NCI-H2081 treated with DMSO at 0.1 percent for 48 hours (cell line): ENCODE data around the gene PDIA3.
"Not testable (repeated sequence)": the region's sequence is repeated elsewhere in the genome, so short reads cannot be mapped to it uniquely, and the experiment has no call there.

Experiments
- DNase-seq: peaks from one replicate; lab custom pipeline; 2025; lab: John Stamatoyannopoulos, UW

PDIA3 gene

GRCh38 chr15:43776718-43777266, 30.6 kb downstream of the PDIA3 start, which contains the start of gene ELL3:
ELL3 (minus strand) TSS chr15:43776966; CDS start chr15:43776901, 65 bp downstream.
- peak; percentile 35 for DNase-seq

GRCh38 chr15:43777267-43777914, 31.2 kb downstream of the PDIA3 start:
- peak; percentile 40 for DNase-seq

- DNase-seq, result no peak
Observed at GRCh38 chr15:43779016-43779415, 32.8 kb downstream of the PDIA3 start.

GRCh38 chr15:43789409-43789808, 43.2 kb downstream of the PDIA3 start:
- DNase-seq, result no peak

GRCh38 chr15:43791993-43792760, 45.9 kb downstream of the PDIA3 start, which contains the start of gene SERF2:
SERF2 (plus strand) TSS chr15:43792320; CDS start chr15:43792377, 57 bp downstream.
- DNase-seq, result peak; percentile 88

GRCh38 chr15:43792761-43793476, 46.7 kb downstream of the PDIA3 start:
- DNase-seq, result no peak

- DNase-seq, result no peak
Observed at GRCh38 chr15:43793647-43794046, 47.4 kb downstream of the PDIA3 start.

GRCh38 chr15:43794269-43795037, 48.2 kb downstream of the PDIA3 start:
- DNase-seq, result no peak

GRCh38 chr15:43795197-43795596, 49.0 kb downstream of the PDIA3 start:
- DNase-seq, result no peak

- no peak for DNase-seq
Observed at GRCh38 chr15:43795997-43796396, 49.8 kb downstream of the PDIA3 start.

GRCh38 chr15:43796566-43796965, 50.3 kb downstream of the PDIA3 start:
- DNase-seq, result no peak

- peak; percentile 48 for DNase-seq
Observed at GRCh38 chr15:43799209-43799944, 53.1 kb downstream of the PDIA3 start.

- DNase-seq, result no peak
Observed at GRCh38 chr15:43799945-43800285, 53.7 kb downstream of the PDIA3 start, which contains the start of gene SERINC4. SERINC4 (minus strand) TSS chr15:43800220; CDS start chr15:43799986, 234 bp downstream.

- peak; percentile 53 for DNase-seq
Observed at GRCh38 chr15:43800286-43801141, 54.3 kb downstream of the PDIA3 start, which contains the start of gene HYPK. HYPK (plus strand) TSS chr15:43800599; CDS start chr15:43800623, 24 bp downstream.

GRCh38 chr15:43802676-43803075, 56.4 kb downstream of the PDIA3 start:
- DNase-seq, result not testable (repeated sequence)

- DNase-seq, result no peak
Observed at GRCh38 chr15:43808435-43808950, 62.3 kb downstream of the PDIA3 start.

GRCh38 chr15:43808960-43809678, 62.9 kb downstream of the PDIA3 start:
- DNase-seq, result no peak

GRCh38 chr15:43815064-43815463, 68.8 kb downstream of the PDIA3 start:
- not testable (repeated sequence) for DNase-seq

- DNase-seq, result no peak
Observed at GRCh38 chr15:43821505-43821904, 75.3 kb downstream of the PDIA3 start.
